H1 (cell line): ENCODE results near the gene DPY19L1. TPM values are rescaled to one million over a fixed set of nuclear protein-coding genes. Genes with fewer than 3 reads are reported as not detected.
A peak's percentile ranks its signal among the peaks of the same experiment; 100 is the strongest.

ENCODE experiments used
- CHD7 ChIP-seq: fragments of 300-600 bp; sonication (generic); IDR thresholded peaks from 2 replicates; pipeline ENCODE4 v1.7.1; 2012; ENCODE audit warnings: low read length, moderate library complexity, mild to moderate bottlenecking, inconsistent platforms; ENCODE audit not compliant: insufficient replicate concordance
- EZH2 ChIP-seq: fragments of 200-600 bp; sonication (generic); IDR thresholded peaks from 2 replicates; pipeline ENCODE4 v1.7.1; 2012; ENCODE audit warnings: low read depth, mild to moderate bottlenecking, moderate library complexity, low read length, inconsistent platforms; ENCODE audit not compliant: severe bottlenecking
- MAFK ChIP-seq: IDR thresholded peaks from 2 replicates; pipeline ENCODE4 v1.6.1; 2012; ENCODE audit warnings: low read depth, mild to moderate bottlenecking, improper control_type of control experiment, low read length
- POLR2AphosphoS5 ChIP-seq: IDR thresholded peaks from 2 replicates; pipeline ENCODE4 v1.6.1; 2011; ENCODE audit warnings: low read depth, low read length
- RFX5 ChIP-seq: IDR thresholded peaks from 2 replicates; pipeline ENCODE4 v1.6.1; 2011; ENCODE audit warnings: low read depth, low read length, improper control_type of control experiment, borderline replicate concordance
- SP4 ChIP-seq: IDR thresholded peaks from 2 replicates; pipeline ENCODE4 v1.6.1; 2012; ENCODE audit warnings: low read length, inconsistent platforms
- polyA plus RNA-seq, 7 experiments: library from polyadenylated mRNA; depleted of rRNA in 3 of 7; stranded (reverse) in 5 of 7; unstranded in 2 of 7; fragments of >200 nt in 5 of 7; fragments of 200-250 nt in 2 of 7; gene quantifications; 1 replicate in 5 of 7; 2 replicates in 1 of 7; 4 replicates in 1 of 7; pipeline versions ENCODE4 v1.2.1 to v1.2.3, GENCODE V29; 2011 to 2013; ENCODE audit warnings: missing spikeins in 2 of 7, mixed read lengths in 2 of 7
- total RNA-seq: library from RNA; stranded (reverse); fragmentation: NEBNext Ultra II Directional; extraction: Animal tissue kit (Norgen Biotek cat#: 25700); gene quantifications from 2 replicates; pipeline ENCODE4 v1.2.1, GENCODE V29; 2021
- TF ChIP-seq, protein P1 (sequence below), 3 experiments: IDR thresholded peaks; 1 replicate in 2 of 3; 2 replicates in 1 of 3; pipeline versions ENCODE4 v1.5.1 to v1.6.1; 2011; ENCODE audit warnings: low read length in 3 of 3, mild to moderate bottlenecking in 3 of 3, inconsistent platforms in 2 of 3, low read depth in 1 of 3, moderate library complexity in 1 of 3; ENCODE audit not compliant: insufficient read depth in 1 of 3; ENCODE audit errors: control extremely low read depth in 1 of 3

The DPY19L1 gene
- total and polyA plus RNA-seq, 2 of the 8 experiments (the other 6 are each of a cell fraction or from before 2014, with no cell fraction given): 14.1 to 23.3 TPM

- no peak for TF ChIP-seq CHD7
- TF ChIP-seq, protein P1, sequence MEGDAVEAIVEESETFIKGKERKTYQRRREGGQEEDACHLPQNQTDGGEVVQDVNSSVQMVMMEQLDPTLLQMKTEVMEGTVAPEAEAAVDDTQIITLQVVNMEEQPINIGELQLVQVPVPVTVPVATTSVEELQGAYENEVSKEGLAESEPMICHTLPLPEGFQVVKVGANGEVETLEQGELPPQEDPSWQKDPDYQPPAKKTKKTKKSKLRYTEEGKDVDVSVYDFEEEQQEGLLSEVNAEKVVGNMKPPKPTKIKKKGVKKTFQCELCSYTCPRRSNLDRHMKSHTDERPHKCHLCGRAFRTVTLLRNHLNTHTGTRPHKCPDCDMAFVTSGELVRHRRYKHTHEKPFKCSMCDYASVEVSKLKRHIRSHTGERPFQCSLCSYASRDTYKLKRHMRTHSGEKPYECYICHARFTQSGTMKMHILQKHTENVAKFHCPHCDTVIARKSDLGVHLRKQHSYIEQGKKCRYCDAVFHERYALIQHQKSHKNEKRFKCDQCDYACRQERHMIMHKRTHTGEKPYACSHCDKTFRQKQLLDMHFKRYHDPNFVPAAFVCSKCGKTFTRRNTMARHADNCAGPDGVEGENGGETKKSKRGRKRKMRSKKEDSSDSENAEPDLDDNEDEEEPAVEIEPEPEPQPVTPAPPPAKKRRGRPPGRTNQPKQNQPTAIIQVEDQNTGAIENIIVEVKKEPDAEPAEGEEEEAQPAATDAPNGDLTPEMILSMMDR (IDR thresholded peaks at IDR 0.05; ENCODE audit: control extremely low read depth in 1 of 3, insufficient read depth in 1 of 3, low read depth in 1 of 3, low read length in 3 of 3): peak; percentile 69 to 74 (median 69)
- TF ChIP-seq EZH2: no peak
- no peak for TF ChIP-seq MAFK
- TF ChIP-seq POLR2AphosphoS5: no peak
- TF ChIP-seq RFX5: 0 out of 2 replicates have a peak, but pooled peaks have one; percentile 18
- TF ChIP-seq SP4: no peak
Measured at GRCh38 chr7:35037526-35038341, 449 bp upstream of the DPY19L1 start (continued).
